Esophagus squamous epithelium (tissue), 4 donors: ENCODE results near the gene NID1.

Experiments
- CTCF ChIP-seq, 6 experiments: fragments of 450-650 bp in 4 of 6; fragments of 200-600 bp in 2 of 6; sonication (generic) in 2 of 6; IDR thresholded peaks; one replicate each; pipeline ENCODE4 v1.5.1; 2016 to 2019; ENCODE audit warnings: antibody characterized with exemption in 6 of 6, mild to moderate bottlenecking in 4 of 6, moderate library complexity in 4 of 6
- POLR2A ChIP-seq, 4 donors: fragments of 450-650 bp; IDR thresholded peaks; one replicate each; pipeline ENCODE4 v1.6.1; 2017; ENCODE audit warnings: antibody characterized with exemption in 4 of 4, mild to moderate bottlenecking in 4 of 4, moderate library complexity in 3 of 4

GRCh38 chr1:235955777-235956176 lies 109.1 kb downstream of the NID1 start:
- TF ChIP-seq CTCF (IDR thresholded peaks at IDR 0.05): no peak
- TF ChIP-seq POLR2A (IDR thresholded peaks at IDR 0.05): no peak
